Stromal cell of bone marrow (primary cell): Measurements from ENCODE around the gene TARS3.
"Not testable (repeated sequence)": the region's sequence is repeated elsewhere in the genome, so short reads cannot be mapped to it uniquely, and the experiment has no call there.

Experiments
- DNase-seq: peaks from one replicate; pipeline ENCODE4 v3.0.0-alpha.2; 2012; ENCODE audit warnings: low read depth

The TARS3 gene

GRCh38 chr15:101723874-101724674 lies at the start of gene TARS3:
Gene TARS3, minus strand, starts transcription at chr15:101724473. Its CDS starts 86 bp downstream, at chr15:101724387.
- peak; percentile 81 for DNase-seq

DNA sequence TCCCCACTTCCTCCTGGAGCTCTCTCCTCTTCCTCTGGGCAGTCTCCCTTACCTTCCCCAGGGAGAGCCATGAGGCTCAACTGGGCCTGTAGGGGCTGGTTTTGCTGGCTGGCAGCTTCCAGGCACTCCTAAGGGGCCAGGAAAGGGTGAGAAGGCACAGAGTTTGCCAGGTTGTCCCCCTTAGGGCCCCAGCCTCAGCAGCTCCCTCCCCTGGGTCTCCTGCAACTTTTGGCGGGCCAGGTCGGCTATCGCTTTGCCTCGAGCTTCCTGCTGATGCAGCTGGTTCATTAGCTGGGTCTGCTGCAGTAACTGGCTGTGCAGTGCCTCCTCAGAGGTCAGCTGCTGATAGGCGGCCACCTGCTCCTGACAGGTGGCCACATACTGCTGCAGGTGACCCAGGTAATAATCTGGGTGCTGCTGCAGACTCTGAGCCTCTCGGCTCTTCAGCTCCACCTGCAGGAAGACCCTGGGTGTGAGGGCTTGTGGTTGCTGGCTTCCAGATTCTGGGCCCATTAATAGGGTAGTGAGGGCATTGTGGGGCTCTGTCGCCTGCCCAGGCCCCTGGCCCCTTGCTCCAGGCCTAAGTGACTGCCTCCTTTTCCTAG lies 49.3 kb upstream of the TARS3 start:
- no peak for DNase-seq

- no peak for DNase-seq
Measured at GRCh38 chr15:101772921-101773320, 48.6 kb upstream of the TARS3 start.

DNA sequence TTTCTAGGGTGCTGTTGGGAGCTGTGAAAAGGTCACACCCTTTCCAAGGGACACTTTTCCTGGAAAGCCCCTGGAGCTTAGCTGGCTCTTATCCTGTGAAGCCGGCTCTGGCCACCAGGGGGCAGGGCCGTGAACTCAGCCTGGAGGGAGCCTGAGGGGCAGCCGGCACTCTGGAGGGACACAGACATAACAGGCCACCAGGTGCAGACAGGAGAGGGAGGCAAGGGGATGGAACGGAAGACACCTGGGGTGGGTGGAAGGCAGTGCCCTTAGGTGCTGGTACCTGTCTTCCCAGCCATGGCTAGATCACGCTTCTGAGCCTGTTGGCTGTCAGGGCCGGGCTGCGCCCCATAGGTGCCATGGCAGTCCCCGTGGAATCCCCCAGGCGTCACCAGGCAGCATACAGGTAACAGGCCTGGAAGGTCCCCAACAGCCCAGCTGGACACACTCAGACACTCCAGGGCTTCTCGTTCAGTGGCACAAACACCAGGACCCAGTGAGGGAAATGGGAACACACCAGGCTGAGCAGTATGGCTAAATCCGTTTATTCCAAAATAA lies 42.9 kb upstream of the TARS3 start:
- DNase-seq, result not testable (repeated sequence)

GRCh38 chr15:101765772-101766456 lies 41.6 kb upstream of the TARS3 start:
- DNase-seq, result no peak

GRCh38 chr15:101765340-101765671 lies 41.0 kb upstream of the TARS3 start:
- DNase-seq, result not testable (repeated sequence)

DNA sequence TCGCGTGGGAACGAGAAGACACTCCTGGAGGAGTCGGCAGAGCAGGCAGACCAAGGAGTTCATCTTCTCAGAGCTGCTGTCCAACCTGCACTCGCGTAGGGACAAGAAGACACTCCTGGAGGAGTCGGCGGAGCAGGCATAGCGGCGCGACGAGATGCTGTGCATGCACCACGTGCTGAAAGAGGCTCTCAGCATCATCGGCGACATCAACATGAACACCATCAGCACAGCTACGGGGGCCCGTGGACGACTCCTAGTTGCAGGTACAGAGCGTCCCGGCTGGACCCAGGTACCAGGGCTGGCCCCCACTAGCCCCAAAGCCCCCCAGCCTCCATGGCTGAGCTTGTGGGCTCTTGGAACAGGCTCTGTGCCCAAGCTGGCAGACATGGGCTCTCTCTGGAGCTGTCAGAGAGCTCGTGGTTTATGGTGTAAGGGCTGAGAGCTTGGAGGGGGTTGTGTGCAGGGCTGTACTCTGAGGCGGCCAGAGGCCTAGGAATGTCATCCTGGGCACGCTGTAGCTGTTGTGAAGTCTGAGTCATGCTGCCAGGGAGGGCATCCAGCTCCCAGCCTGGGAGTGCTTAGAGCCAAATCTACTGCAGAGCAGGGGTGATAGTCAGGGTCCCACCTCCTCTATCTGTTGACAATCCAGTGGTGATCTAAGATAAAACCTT lies 40.5 kb upstream of the TARS3 start:
- not testable (repeated sequence) for DNase-seq

GRCh38 chr15:101746716-101747082 lies 22.4 kb upstream of the TARS3 start:
- DNase-seq, result not testable (repeated sequence)

DNA sequence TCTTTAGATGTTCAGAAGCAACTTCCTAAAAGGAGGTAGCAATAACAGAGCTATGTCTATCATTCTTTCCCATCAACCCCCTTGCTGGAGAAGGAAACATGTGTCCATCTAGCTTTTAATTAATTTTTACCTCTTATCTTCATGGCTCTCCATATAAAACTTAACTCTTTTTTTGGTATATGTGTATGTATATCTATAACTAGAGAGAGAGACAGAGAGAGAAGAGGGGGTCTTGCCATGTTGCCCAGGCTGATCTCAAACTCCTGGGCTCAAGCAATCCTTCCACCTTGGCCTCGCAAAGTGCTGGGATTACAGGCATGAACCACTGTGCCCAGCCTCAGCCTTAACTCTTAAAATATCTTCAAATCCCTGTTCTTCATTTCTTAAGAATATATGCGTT lies 10.6 kb upstream of the TARS3 start:
- not testable (repeated sequence) for DNase-seq

- DNase-seq, result no peak
Measured at GRCh38 chr15:101733545-101733944, 9.3 kb upstream of the TARS3 start.

DNA sequence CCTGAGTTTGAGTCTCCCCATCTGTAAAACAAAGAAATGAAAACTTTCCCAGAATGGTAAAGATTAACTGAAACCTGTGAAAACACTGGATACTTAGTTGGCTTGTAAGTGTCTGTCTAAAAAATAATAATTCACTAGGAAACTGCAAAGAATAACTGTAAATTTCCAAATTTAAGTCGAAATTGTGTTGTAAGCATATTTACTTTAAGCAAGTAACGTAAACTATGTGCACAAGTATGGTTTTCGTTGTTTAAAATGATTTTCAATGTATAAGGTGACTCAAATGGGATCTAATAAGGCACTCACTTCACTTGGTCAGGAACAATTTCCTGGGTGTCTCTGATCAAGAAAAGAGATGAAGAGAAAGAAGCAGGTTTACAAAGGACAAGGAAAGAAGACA lies 8.5 kb upstream of the TARS3 start:
- no peak for DNase-seq

DNA sequence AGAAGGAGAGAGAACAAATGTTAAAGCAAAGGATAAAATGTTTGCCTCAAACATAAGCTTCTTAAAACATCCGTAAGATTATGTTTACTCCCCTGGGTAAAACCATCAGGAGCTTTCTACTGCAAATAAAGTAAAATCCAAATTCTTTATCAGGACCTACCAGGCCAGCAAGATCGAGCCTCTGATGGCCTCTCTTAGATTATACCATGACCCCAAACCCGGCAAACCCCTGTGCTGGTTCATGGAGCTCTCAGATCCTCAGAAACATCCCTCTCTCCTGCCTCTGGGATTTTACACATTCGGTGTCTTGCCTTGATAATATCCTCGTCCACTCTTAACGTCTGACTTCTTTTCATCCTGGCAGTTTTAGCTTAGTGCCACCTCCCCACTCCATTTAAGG lies 7.5 kb upstream of the TARS3 start:
- no peak for DNase-seq

DNA sequence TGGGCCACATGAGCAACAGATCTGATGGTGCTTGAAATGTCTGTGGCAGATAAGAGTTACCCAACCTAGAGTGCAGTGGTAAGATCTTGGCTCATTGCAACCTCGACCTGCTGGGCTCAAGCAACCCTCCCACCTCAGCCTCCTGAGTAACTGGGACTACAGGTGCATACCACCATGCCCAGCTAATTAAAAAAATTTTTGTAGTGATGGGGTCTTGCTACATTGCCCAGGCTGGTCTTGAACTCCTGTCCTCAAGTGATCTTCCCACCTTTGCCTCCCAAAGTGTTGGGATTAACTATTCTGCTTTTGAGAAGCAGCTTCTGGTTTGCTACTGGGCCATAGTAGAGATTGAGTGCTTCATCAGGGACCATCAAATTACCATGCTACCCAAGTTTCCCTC lies 2.9 kb upstream of the TARS3 start:
- no peak for DNase-seq

- no peak for DNase-seq
Measured at GRCh38 chr15:101725073-101725472, 800 bp upstream of the TARS3 start.

DNA sequence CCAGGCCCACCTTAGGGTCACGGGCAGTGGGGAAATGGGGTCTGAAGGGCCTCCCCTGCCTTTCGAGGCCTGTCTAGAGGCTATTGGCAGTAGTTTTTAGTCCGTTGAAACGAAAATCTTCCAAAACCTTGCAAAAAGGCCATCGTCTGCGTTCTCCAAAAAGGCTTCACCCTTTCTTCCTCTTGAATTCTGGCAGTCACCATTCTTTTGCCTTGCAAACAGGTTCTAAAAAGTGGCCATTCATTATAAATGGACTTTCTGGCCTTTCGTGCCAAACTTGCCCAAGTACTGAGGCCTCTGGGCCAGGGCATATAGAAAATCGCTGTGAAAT lies 367 bp upstream of the TARS3 start:
- no peak for DNase-seq

DNA sequence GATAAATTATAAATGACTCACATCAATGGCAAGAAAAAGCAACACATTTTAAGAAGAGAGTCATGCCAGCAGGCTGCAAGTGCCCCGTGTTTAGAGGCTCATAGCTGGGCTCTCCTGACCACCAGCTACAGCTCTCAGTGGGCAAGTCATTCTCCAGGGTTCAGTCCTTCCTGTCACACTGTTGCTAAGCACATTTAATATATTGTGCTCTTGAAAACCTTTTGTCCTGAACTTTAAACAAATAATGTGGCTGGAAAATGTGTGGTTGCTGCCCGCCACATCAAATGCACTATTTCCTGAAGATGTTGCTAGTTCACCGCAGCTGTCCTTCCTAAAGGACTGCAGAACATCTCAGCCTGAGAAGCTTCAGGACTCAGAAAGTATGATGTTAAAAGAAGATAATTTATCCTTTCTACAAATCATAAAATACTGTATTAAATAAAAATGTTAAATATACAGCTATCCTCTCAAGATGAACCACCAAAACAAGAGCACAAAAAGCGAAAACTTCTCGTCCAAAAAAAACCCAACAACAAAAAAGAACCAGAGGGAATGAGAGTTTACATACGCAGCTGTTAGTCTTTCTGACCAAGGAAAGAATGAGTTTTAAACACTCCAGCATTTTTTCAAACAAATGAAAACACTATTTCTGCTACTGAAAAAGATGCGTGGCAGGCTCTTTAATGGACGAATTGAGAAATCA lies 951 bp downstream of the TARS3 start:
- DNase-seq, result peak; percentile 2

DNA sequence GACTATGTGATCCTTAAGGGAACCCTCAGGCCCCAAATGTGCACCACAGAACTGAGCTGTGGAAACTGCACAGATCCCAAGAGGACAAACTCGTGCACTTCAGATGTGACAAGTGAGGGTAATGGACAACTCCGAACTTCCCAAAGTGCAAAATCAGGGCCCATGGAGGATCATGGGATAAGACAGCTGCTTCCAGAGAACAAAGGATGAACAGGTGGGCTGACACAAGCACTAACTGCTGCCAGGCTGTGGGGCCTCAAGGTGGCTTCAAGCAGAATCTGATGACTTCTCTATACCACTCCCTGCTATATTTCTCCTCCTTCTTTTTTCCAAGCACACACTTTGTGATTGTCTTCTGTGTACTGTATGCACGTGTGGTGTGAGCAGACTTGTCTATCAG lies 5.4 kb downstream of the TARS3 start:
- DNase-seq, result no peak

DNA sequence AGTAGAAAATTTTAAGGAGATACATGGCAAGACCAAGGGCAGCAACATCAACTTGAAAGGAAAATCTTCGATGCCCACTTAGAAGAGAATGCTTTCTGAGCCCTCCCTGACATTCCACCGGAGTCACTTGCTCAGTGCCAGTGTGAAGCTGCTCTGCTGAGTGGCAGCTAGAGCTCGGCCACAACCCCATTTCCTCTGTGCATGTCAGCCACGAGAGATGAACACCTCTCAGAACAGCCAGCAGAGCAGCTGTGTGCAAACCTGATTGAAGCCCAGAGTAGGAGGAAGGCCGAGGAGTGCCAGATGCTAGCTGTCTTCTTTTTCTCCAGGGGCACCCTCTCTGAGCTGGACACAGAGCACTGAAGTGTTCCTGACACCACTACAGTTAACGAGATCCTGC lies 12.2 kb downstream of the TARS3 start:
- no peak for DNase-seq

DNA sequence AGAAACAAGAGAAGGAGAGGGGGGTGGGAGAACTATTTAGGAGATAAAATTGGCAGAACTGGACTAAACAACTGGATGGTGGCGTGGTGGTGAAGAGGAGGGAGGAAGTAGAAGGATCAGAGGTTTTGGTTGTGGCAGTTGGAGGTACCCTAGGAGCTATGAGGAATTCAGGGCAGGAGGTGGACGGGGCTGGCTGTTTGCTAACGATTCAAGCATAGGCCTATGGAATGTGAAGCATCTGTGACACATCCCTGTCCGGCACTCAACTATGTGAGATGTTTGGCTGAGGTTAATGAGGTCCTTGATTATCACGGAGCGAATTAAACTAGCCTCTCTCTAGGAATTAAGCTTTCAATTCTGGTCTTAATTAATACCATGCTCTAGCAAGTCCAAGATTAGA lies 13.5 kb downstream of the TARS3 start:
- no peak for DNase-seq

DNA sequence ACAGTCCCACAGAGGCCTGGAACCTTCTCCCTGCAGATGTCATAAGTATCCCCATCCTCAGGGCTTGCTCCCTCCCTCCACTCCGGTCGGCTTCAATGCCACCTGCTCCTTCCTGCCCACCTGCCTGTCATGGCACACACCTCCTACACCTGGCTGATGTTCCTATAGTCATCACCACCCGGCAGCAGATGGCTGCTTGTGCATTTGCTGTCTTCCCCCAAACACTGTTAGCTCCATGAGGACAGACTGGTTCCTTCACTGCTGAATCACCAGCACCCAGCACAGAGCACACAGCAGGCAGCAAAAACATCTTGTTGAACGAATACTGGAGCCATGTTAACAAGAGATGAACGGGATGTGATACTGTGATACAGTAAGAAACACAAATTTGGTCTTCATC lies 14.8 kb downstream of the TARS3 start:
- no peak for DNase-seq

- no peak for DNase-seq
Measured at GRCh38 chr15:101707983-101708382, 16.3 kb downstream of the TARS3 start.

- no peak for DNase-seq
Measured at GRCh38 chr15:101702077-101702476, 22.2 kb downstream of the TARS3 start.
